HepG2 (cell line): ENCODE results near the gene GLIPR1L2.

Source experiments
- CTCF ChIP-seq: sonication (generic); formaldehyde crosslinking; IDR thresholded peaks from 2 replicates; pipeline ENCODE4 v1.5.0; 2020; ENCODE audit warnings: mild to moderate bottlenecking, missing genetic modification reagents, moderate library complexity
- ETS1 ChIP-seq: sonication (generic); formaldehyde crosslinking; IDR thresholded peaks from 2 replicates; pipeline ENCODE4 v1.4.0; 2020; ENCODE audit warnings: missing genetic modification reagents
- GFI1 ChIP-seq: sonication (generic); formaldehyde crosslinking; IDR thresholded peaks from 2 replicates; pipeline ENCODE4 v1.5.0; 2020; ENCODE audit warnings: missing genetic modification reagents, mild to moderate bottlenecking, borderline replicate concordance
- ZNF121 ChIP-seq: sonication (generic); formaldehyde crosslinking; IDR thresholded peaks from 2 replicates; pipeline ENCODE4 v1.5.0; 2020; ENCODE audit warnings: mild to moderate bottlenecking, missing genetic modification reagents

- TF ChIP-seq ZNF121 (no peak), CTCF (CRISPR knock-in tag) (no peak), GFI1 (CRISPR knock-in tag) (no peak), ETS1 (CRISPR knock-in tag) (no peak)
Measured at GRCh38 chr12:75345531-75345930, 45.4 kb upstream of the GLIPR1L2 start.
